Measurements from ENCODE around the gene NXPE3.
"Not testable (repeated sequence)": the region's sequence is repeated elsewhere in the genome, so short reads cannot be mapped to it uniquely, and the experiment has no call there.

- not testable (repeated sequence) for TF ChIP-seq ZFP3 (CRISPR knock-in tag; IDR thresholded peaks at IDR 0.05); CSRNP3 (CRISPR knock-in tag; IDR thresholded peaks at IDR 0.05); ESRRG (CRISPR knock-in tag; IDR thresholded peaks at IDR 0.05); TOX (CRISPR knock-in tag; IDR thresholded peaks at IDR 0.05; ENCODE audit: borderline replicate concordance); CREB5 (CRISPR knock-in tag; IDR thresholded peaks at IDR 0.05; ENCODE audit: low read depth); PATZ1 (CRISPR knock-in tag; IDR thresholded peaks at IDR 0.05; ENCODE audit: borderline replicate concordance); CSDC2 (CRISPR knock-in tag; IDR thresholded peaks at IDR 0.05); ARNTL (CRISPR knock-in tag; IDR thresholded peaks at IDR 0.05; ENCODE audit: borderline replicate concordance, low read depth)
These were observed 25.5 kb upstream of the NXPE3 start for GRCh38 chr3:101753386-101754113.

Measured in SK-N-SH treated with all-trans-retinoic acid at 6 μM for 48 hours (cell line).